Brain microvascular endothelial cell (primary cell): Measurements from ENCODE around the gene PIP4K2C.
"Not testable (repeated sequence)": the region's sequence is repeated elsewhere in the genome, so short reads cannot be mapped to it uniquely, and the experiment has no call there.

ENCODE experiments used
- DNase-seq: peaks from one replicate; pipeline ENCODE4 v3.0.0-alpha.2; 2020
- H3K27ac ChIP-seq: fragments of 250-450 bp; sonication (Bioruptor Pico); 2 replicates; pipeline ENCODE4 v1.5.1; 2020; ENCODE audit warnings: mild to moderate bottlenecking, moderate library complexity
- H3K27me3 ChIP-seq: fragments of 250-450 bp; sonication (Bioruptor Pico); replicated peaks from 2 replicates; pipeline ENCODE4 v1.5.1; 2020; ENCODE audit warnings: mild to moderate bottlenecking
- H3K36me3 ChIP-seq: fragments of 250-450 bp; sonication (Bioruptor Pico); replicated peaks from 2 replicates; pipeline ENCODE4 v1.5.1; 2020; ENCODE audit warnings: mild to moderate bottlenecking
- H3K4me3 ChIP-seq: 2 replicates; pipeline ENCODE4 v1.5.1; 2011; ENCODE audit warnings: low read depth, mild to moderate bottlenecking, control low read depth, low read length, moderate library complexity
- CTCF ChIP-seq: IDR thresholded peaks from 2 replicates; pipeline ENCODE4 v1.5.1; 2011; ENCODE audit warnings: low read depth, mild to moderate bottlenecking, moderate library complexity, low read length, control low read depth, inconsistent platforms; ENCODE audit errors: missing control alignments
- in situ Hi-C: cut with HindIII; loops from 2 replicates; pipeline ENCODE4 v1.10.0; 2017; ENCODE audit warnings: low sequenced_read_pairs, low pct_ligation_motif_present

The PIP4K2C gene

GRCh38 chr12:57564178-57564740 is 26.7 kb upstream of the PIP4K2C start:
- in situ Hi-C loops = no loop called here
- H3K36me3 ChIP-seq = no peaks in the 10 kb centered on the region
- no peak for TF ChIP-seq CTCF
- H3K4me3 ChIP-seq = no peak overlapping the region
- no peak overlapping the region for H3K27ac ChIP-seq
- DNase-seq = no peak
- H3K27me3 ChIP-seq = no peaks in the 10 kb centered on the region

- Histone ChIP-seq H3K36me3 (no peaks in the 10 kb centered on the region), H3K4me3 (no peak overlapping the region), H3K27me3 (no peaks in the 10 kb centered on the region), H3K27ac (no peak overlapping the region)
- TF ChIP-seq CTCF = no peak
- in situ Hi-C loops = no loop called here
- no peak for DNase-seq
Observed at GRCh38 chr12:57568838-57569237, 22.2 kb upstream of the PIP4K2C start.

DNA sequence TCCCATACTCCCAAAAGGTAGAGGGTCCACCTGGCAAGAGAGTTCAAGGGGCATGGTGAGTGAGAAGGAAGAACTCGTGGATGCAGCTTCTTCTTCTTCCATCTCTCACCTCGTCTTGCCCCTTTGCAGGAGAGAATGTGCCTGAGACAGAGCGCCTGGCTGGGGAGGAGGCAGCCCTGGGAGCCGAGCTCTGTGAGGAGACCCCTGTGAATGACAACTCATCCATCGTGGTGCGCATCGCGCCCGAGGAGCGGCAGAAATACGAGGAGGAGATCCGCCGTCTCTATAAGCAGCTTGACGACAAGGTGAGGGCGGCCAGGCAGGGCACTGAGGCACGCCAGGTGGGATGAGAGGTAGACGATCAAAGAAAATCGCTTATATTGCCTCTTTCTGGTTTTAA is 21.1 kb upstream of the PIP4K2C start:
- no peaks in the 10 kb centered on the region for H3K36me3 ChIP-seq
- no peak overlapping the region for H3K4me3 ChIP-seq
- TF ChIP-seq CTCF = no peak
- no peak overlapping the region for H3K27ac ChIP-seq
- H3K27me3 ChIP-seq = no peaks in the 10 kb centered on the region
- in situ Hi-C loops = no loop called here
- DNase-seq = no peak

- in situ Hi-C loops, H3K36me3 ChIP-seq, H3K27ac ChIP-seq, H3K27me3 ChIP-seq, DNase-seq, H3K4me3 ChIP-seq: not testable (repeated sequence)
Observed at GRCh38 chr12:57570438-57570837, 20.6 kb upstream of the PIP4K2C start.

DNA sequence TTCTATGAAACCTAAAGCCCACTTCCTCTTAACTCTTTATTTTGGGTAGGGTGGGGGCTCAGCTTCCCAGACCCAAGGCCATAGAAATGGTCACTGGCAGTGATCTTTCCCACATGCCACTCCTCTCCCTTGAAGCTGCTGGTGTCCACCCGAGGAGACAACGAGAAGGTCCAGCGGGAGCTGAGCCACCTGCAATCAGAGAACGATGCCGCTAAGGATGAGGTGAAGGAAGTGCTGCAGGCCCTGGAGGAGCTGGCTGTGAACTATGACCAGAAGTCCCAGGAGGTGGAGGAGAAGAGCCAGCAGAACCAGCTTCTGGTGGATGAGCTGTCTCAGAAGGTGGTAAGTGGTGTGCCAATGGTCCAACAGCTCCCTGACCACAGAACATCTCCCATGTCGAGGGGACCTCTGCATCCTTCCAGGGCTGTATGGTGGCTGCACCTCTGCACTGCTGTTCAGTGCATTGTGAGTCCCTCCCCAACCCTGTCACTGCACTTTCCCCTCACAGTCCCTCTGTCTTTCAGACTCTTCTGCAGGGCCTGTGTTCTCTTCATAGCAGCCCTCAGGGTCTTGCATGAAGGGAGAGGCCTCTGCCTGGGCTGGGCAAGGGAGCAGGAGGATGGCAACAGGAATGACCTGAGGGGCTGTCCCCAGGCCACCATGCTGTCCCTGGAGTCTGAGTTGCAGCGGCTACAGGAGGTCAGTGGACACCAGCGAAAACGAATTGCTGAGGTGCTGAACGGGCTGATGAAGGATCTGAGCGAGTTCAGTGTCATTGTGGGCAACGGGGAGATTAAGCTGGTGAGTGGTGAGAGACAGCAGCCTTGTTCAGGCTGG is 18.8 kb upstream of the PIP4K2C start:
- no peak overlapping the region for H3K27ac ChIP-seq
- no peak for TF ChIP-seq CTCF
- no peak overlapping the region for H3K4me3 ChIP-seq
- no peaks in the 10 kb centered on the region for H3K27me3 ChIP-seq
- H3K36me3 ChIP-seq = no peaks in the 10 kb centered on the region
- DNase-seq = no peak
- in situ Hi-C loops = no loop called here

DNA sequence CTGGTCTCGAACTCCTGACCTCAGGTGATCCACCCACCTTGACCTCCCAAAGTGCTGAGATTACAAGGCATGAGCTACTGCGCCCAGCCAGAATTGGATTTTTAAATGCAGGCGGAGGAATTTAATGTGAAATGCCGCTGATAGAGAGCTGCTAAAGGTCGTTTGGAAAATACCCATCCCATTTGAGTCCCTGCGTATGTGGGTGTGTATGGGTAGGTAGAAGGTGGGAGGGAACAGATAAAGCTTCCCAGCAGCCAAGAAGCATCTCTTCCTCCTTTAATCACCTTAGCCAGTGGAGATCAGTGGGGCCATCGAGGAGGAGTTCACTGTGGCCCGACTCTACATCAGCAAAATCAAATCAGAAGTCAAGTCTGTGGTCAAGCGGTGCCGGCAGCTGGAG is 16.2 kb upstream of the PIP4K2C start:
- H3K4me3 ChIP-seq = no peak overlapping the region
- TF ChIP-seq CTCF = no peak
- H3K36me3 ChIP-seq = no peaks in the 10 kb centered on the region
- no peak overlapping the region for H3K27ac ChIP-seq
- no peaks in the 10 kb centered on the region for H3K27me3 ChIP-seq
- no peak for DNase-seq
- in situ Hi-C loops = no loop called here
